H1 (cell line): ENCODE measurements around the gene CLINT1. TPM values are rescaled to one million over a fixed set of nuclear protein-coding genes. Genes with fewer than 3 reads are reported as not detected.
A peak's percentile ranks its signal among the peaks of the same experiment; 100 is the strongest.

Source experiments
- CTCF ChIA-PET: fragments of 300-600 bp; sonication (Branson Sonifier 250); formaldehyde crosslinking; loops from one replicate; lab custom pipeline; 2021; ENCODE audit not compliant: partially characterized antibody; lab: Charles Lee
- POLR2A ChIA-PET: fragments of 300-600 bp; sonication (Branson Sonifier 250); formaldehyde crosslinking; loops from one replicate; lab custom pipeline; 2021; ENCODE audit warnings: inconsistent platforms; ENCODE audit not compliant: partially characterized antibody; lab: Charles Lee
- DNase-seq, 2 experiments: peaks; one replicate each; pipeline versions ENCODE4 v3.0.0 to v3.0.0-alpha.2; 2010 to 2022; ENCODE audit warnings: low spot score in 2 of 2, low read depth in 1 of 2, mixed read lengths in 1 of 2
- FAIRE-seq: peaks from 2 replicates; lab custom pipeline; 2011; peaks lifted over from hg19 to GRCh38; lab: Jason Lieb, UNC
- H2AFZ ChIP-seq: 2 replicates; pipeline ENCODE4 v1.8.1; 2012; ENCODE audit warnings: low read length, inconsistent platforms
- H2AK5ac ChIP-seq: 2 replicates; pipeline ENCODE4 v1.6.1; 2013; ENCODE audit warnings: low read depth, low read length
- H2BK120ac ChIP-seq: replicated peaks from 2 replicates; pipeline ENCODE3; 2013; ENCODE audit warnings: low read depth, low read length, inconsistent platforms
- H2BK12ac ChIP-seq: 2 replicates; pipeline ENCODE4 v1.6.1; 2013; ENCODE audit warnings: low read depth, low read length
- H2BK15ac ChIP-seq: 2 replicates; pipeline ENCODE4 v1.6.1; 2013; ENCODE audit warnings: low read length
- H2BK20ac ChIP-seq: 2 replicates; pipeline ENCODE4 v1.6.1; 2013; ENCODE audit warnings: low read length
- H2BK5ac ChIP-seq: 2 replicates; pipeline ENCODE4 v1.6.1; 2013; ENCODE audit warnings: low read depth, low read length
- H3K14ac ChIP-seq: 2 replicates; pipeline ENCODE4 v1.6.1; 2013; ENCODE audit warnings: inconsistent platforms; ENCODE audit not compliant: insufficient read length
- H3K18ac ChIP-seq: 2 replicates; pipeline ENCODE4 v1.6.1; 2013; ENCODE audit warnings: low read length; ENCODE audit errors: extremely low read depth
- H3K23ac ChIP-seq: 2 replicates; pipeline ENCODE4 v1.6.1; 2013; ENCODE audit warnings: inconsistent platforms; ENCODE audit not compliant: insufficient read length
- H3K23me2 ChIP-seq: 2 replicates; pipeline ENCODE4 v1.6.1; 2013; ENCODE audit warnings: low read depth, low read length
- H3K27ac ChIP-seq: 2 replicates; pipeline ENCODE4 v1.6.1; 2011; ENCODE audit warnings: low read depth, low read length, inconsistent platforms
- H3K27me3 ChIP-seq, 4 experiments: replicated peaks in 1 of 4; 1 replicate in 1 of 4; 2 replicates in 3 of 4; pipeline versions ENCODE4 v1.6.1 to v1.8.1; 2011 to 2013; ENCODE audit warnings: low read length in 3 of 4, mild to moderate bottlenecking in 3 of 4, inconsistent platforms in 2 of 4, mixed read lengths in 2 of 4, moderate library complexity in 1 of 4; ENCODE audit not compliant: control insufficient read depth in 3 of 4, insufficient read depth in 3 of 4; ENCODE audit errors: extremely low read depth in 1 of 4
- H3K36me3 ChIP-seq, 4 experiments: 2 replicates each; pipeline versions ENCODE4 v1.6.1 to v1.8.1; 2011 to 2013; ENCODE audit warnings: mild to moderate bottlenecking in 4 of 4, low read length in 3 of 4, moderate library complexity in 2 of 4, control low read depth in 1 of 4, inconsistent platforms in 1 of 4; ENCODE audit not compliant: insufficient read depth in 4 of 4, control insufficient read depth in 2 of 4
- H3K4ac ChIP-seq: replicated peaks from 2 replicates; pipeline ENCODE3; 2013; ENCODE audit warnings: low read length, low read depth, mixed read lengths, inconsistent platforms; ENCODE audit not compliant: insufficient read length
- H3K4me1 ChIP-seq, 4 experiments: replicated peaks in 1 of 4; 1 replicate in 1 of 4; 2 replicates in 3 of 4; pipeline versions ENCODE4 v1.6.1 to v1.8.1; 2011 to 2013; ENCODE audit warnings: low read length in 3 of 4, inconsistent platforms in 2 of 4, mixed read lengths in 1 of 4; ENCODE audit not compliant: insufficient read depth in 4 of 4, control insufficient read depth in 3 of 4
- H3K4me2 ChIP-seq, 2 experiments: 2 replicates each; pipeline versions ENCODE4 v1.6.1 to v1.8.1; 2011 to 2013; ENCODE audit warnings: low read depth in 2 of 2, low read length in 2 of 2, control low read depth in 1 of 2, inconsistent platforms in 1 of 2, mild to moderate bottlenecking in 1 of 2; ENCODE audit not compliant: insufficient read depth in 1 of 2
- H3K4me3 ChIP-seq, 4 experiments: fragments of 200-600, 300-600 bp in 1 of 4; sonication (generic), shearing (Covaris generic), sonication (Bioruptor Twin) in 1 of 4; 2 replicates each; pipeline versions ENCODE4 v1.5.1 to v1.8.1; 2011 to 2016; ENCODE audit warnings: low read length in 4 of 4, low read depth in 3 of 4, control low read depth in 2 of 4, inconsistent platforms in 2 of 4, mild to moderate bottlenecking in 2 of 4, mixed read lengths in 1 of 4, moderate library complexity in 1 of 4; ENCODE audit not compliant: insufficient read depth in 2 of 4; ENCODE audit errors: extremely low read depth in 1 of 4
- H3K56ac ChIP-seq: replicated peaks from 2 replicates; pipeline ENCODE3; 2013; ENCODE audit warnings: low read depth, mild to moderate bottlenecking, mixed read lengths, low read length, inconsistent platforms; ENCODE audit not compliant: insufficient read length
- H3K79me1 ChIP-seq: 2 replicates; pipeline ENCODE4 v1.6.1; 2013; ENCODE audit warnings: low read depth, low read length, control low read depth
- H3K79me2 ChIP-seq, 2 experiments: 2 replicates each; pipeline versions ENCODE4 v1.6.1 to v1.8.1; 2012 to 2013; ENCODE audit warnings: low read length in 2 of 2, mild to moderate bottlenecking in 2 of 2, inconsistent platforms in 1 of 2; ENCODE audit not compliant: insufficient read depth in 2 of 2, control insufficient read depth in 1 of 2
- H3K9ac ChIP-seq, 4 experiments: replicated peaks in 1 of 4; 1 replicate in 1 of 4; 2 replicates in 3 of 4; pipeline versions ENCODE4 v1.6.1 to v1.8.1; 2011 to 2013; ENCODE audit warnings: low read depth in 3 of 4, low read length in 3 of 4, control low read depth in 2 of 4, mild to moderate bottlenecking in 2 of 4, moderate library complexity in 2 of 4, inconsistent platforms in 1 of 4; ENCODE audit errors: extremely low read depth in 1 of 4
- H3K9me3 ChIP-seq, 2 experiments: 2 replicates each; pipeline versions ENCODE4 v1.6.1 to v1.8.1; 2012 to 2013; ENCODE audit warnings: mild to moderate bottlenecking in 2 of 2, moderate library complexity in 2 of 2, control low read depth in 1 of 2, inconsistent platforms in 1 of 2, low read depth in 1 of 2, low read length in 1 of 2, mixed read lengths in 1 of 2; ENCODE audit not compliant: insufficient read depth in 2 of 2
- H4K20me1 ChIP-seq, 2 experiments: replicated peaks in 1 of 2; 2 replicates each; pipeline versions ENCODE3 to v1.8.1; 2011 to 2013; ENCODE audit warnings: inconsistent platforms in 2 of 2, low read length in 2 of 2, mild to moderate bottlenecking in 1 of 2; ENCODE audit not compliant: insufficient read depth in 2 of 2, control insufficient read depth in 1 of 2
- H4K5ac ChIP-seq: 2 replicates; pipeline ENCODE4 v1.6.1; 2013; ENCODE audit warnings: low read length, low read depth, mixed read lengths, inconsistent platforms; ENCODE audit not compliant: insufficient read length
- H4K8ac ChIP-seq: 2 replicates; pipeline ENCODE4 v1.8.0; 2013; ENCODE audit warnings: mild to moderate bottlenecking, moderate library complexity, low read length, inconsistent platforms; ENCODE audit not compliant: insufficient read depth; ENCODE audit errors: extremely low read depth
- H4K91ac ChIP-seq: replicated peaks from 2 replicates; pipeline ENCODE3; 2013; ENCODE audit warnings: low read length, mixed read lengths, inconsistent platforms; ENCODE audit not compliant: insufficient read length
- BACH1 ChIP-seq: IDR thresholded peaks from 2 replicates; pipeline ENCODE4 v1.6.1; 2012; ENCODE audit warnings: low read length, improper control_type of control experiment
- CTCF ChIP-seq, 3 experiments: IDR thresholded peaks; 1 replicate in 2 of 3; 2 replicates in 1 of 3; pipeline versions ENCODE4 v1.5.1 to v1.6.1; 2011; ENCODE audit warnings: low read length in 3 of 3, mild to moderate bottlenecking in 3 of 3, inconsistent platforms in 2 of 3, low read depth in 1 of 3, moderate library complexity in 1 of 3; ENCODE audit not compliant: insufficient read depth in 1 of 3; ENCODE audit errors: control extremely low read depth in 1 of 3
- RAD21 ChIP-seq, 2 experiments: IDR thresholded peaks in 1 of 2; conservative IDR thresholded peaks in 1 of 2; 2 replicates each; pipeline ENCODE4 v1.6.1; 2011; ENCODE audit warnings: low read depth in 2 of 2, low read length in 2 of 2, improper control_type of control experiment in 1 of 2, inconsistent platforms in 1 of 2, mild to moderate bottlenecking in 1 of 2, moderate library complexity in 1 of 2
- SP4 ChIP-seq: IDR thresholded peaks from 2 replicates; pipeline ENCODE4 v1.6.1; 2012; ENCODE audit warnings: low read length, inconsistent platforms
- WGBS, 2 experiments: shearing (Covaris generic) in 1 of 2; methylation state at CpG; one replicate each; pipeline versions ENCODE4 v1.1.6 to v1.1.7; 2013 to 2015; ENCODE audit warnings: low lambda C conversion rate in 2 of 2, mixed read lengths in 2 of 2, inconsistent platforms in 1 of 2, low coverage in 1 of 2, missing lambda C conversion rate in 1 of 2; ENCODE audit not compliant: insufficient replicate concordance in 2 of 2, insufficient coverage in 1 of 2, insufficient read length in 1 of 2; ENCODE audit errors: extremely low coverage in 1 of 2, missing lambda C conversion rate in 1 of 2; 5-methylcytosine and 5-hydroxymethylcytosine counted together
- polyA plus RNA-seq, 7 experiments: library from polyadenylated mRNA; depleted of rRNA in 3 of 7; stranded (reverse) in 5 of 7; unstranded in 2 of 7; fragments of >200 nt in 5 of 7; fragments of 200-250 nt in 2 of 7; gene quantifications; 1 replicate in 5 of 7; 2 replicates in 1 of 7; 4 replicates in 1 of 7; pipeline versions ENCODE4 v1.2.1 to v1.2.3, GENCODE V29; 2011 to 2013; ENCODE audit warnings: missing spikeins in 2 of 7, mixed read lengths in 2 of 7
- total RNA-seq: library from RNA; stranded (reverse); fragmentation: NEBNext Ultra II Directional; extraction: Animal tissue kit (Norgen Biotek cat#: 25700); gene quantifications from 2 replicates; pipeline ENCODE4 v1.2.1, GENCODE V29; 2021

CLINT1 gene
- total and polyA plus RNA-seq, 2 of the 8 experiments (the other 6 are each of a cell fraction or from before 2014, with no cell fraction given): 85.9 to 140 TPM

DNA sequence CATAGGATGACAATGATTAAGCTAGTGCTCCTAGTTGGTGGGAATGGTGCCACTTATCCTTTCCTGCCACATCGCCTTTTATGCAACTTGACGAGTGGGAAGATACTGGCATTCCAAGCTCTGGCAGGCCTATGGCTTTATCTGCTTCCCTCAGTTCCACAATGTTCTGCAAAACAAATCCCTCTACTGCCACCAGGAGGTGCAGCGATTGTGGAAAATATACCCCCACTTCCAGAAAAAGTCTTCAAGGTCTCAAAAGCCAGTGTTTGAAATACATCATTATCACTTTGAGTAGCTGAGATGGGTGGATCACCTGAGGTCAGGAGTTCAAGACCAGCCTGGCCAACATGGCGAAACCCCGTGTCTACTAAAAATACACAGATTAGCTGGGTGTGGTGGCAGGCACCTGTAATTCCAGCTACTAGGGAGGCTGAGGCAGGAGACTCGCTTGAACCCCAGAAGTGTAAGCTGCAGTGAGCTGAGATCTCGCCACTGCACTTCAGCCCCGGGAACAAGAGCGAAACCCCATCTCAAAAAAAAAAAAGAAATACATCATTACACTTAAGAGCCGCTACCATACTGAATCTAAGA lies 3.4 kb downstream of the CLINT1 start:
- TF ChIP-seq SP4 (no peak), BACH1 (peak; percentile 59), RAD21 (IDR thresholded peaks at IDR 0.05 in 1 of 2, conservative IDR thresholded peaks at IDR 0.05 in 1 of 2; ENCODE audit: low read depth in 2 of 2, low read length in 2 of 2) (peak; percentile 72 to 80), CTCF (IDR thresholded peaks at IDR 0.05; ENCODE audit: control extremely low read depth in 1 of 3, insufficient read depth in 1 of 3, low read depth in 1 of 3, low read length in 3 of 3) (peak; percentile 11 to 81 (median 76))
- Histone ChIP-seq H3K9ac (no peak overlapping the region), H4K91ac (no peak overlapping the region), H3K27me3 (no peaks in the 10 kb centered on the region), H2BK5ac (no peak overlapping the region), H2BK15ac (no peak overlapping the region), H3K27ac (no peak overlapping the region), H3K14ac (no peak overlapping the region), H4K20me1 (peaks cover 2 to 8% of the 10 kb centered on the region in 2 experiments), H3K18ac (no peak overlapping the region), H3K9me3 (no peaks in the 10 kb centered on the region), H3K4me1 (peaks cover 0 to 4% (median 3%) of the 10 kb centered on the region in 4 experiments; a peak in 2 of 7 replicates), H4K5ac (no peak overlapping the region), H3K79me2 (peaks cover 14 to 85% of the 10 kb centered on the region in 2 experiments), H2AFZ (no peak overlapping the region), H2BK120ac (no peak overlapping the region), H3K36me3 (no peaks in the 10 kb centered on the region), H2BK12ac (no peak overlapping the region), H3K4me2 (no peak overlapping the region), H3K23ac (no peak overlapping the region), H3K56ac (no peak overlapping the region), H3K23me2 (peaks cover 4% of the 10 kb centered on the region; the same call in 1 of the 2 replicates), H3K4ac (no peak overlapping the region), H2BK20ac (no peak overlapping the region), H3K4me3 (no peak overlapping the region), H3K79me1 (no peaks in the 10 kb centered on the region; the same call in 1 of the 2 replicates), H4K8ac (no peak overlapping the region), H2AK5ac (no peak overlapping the region)
- peak; percentile 92 for FAIRE-seq
- peak; percentile 44 to 63 for DNase-seq
- POLR2A ChIA-PET: interaction anchor here (0.8 to 1.8 kb wide), 7 partner anchors 9 to 138 kb away, joined by 3 to 6 read pairs (median 3); no protein-coding TSS in a partner anchor
- CTCF ChIA-PET: interaction anchor here (0.6 to 4.1 kb wide), 31 partner anchors 9 to 1251 kb away, joined by 3 to 37 read pairs (median 6); no protein-coding TSS in a partner anchor
- 77% methylated on average over 10 of the region's 10 CpGs; no CpG with 5 or more reads in 1 of the 2 experiments for WGBS, 2 experiments
